Neural cell (in vitro differentiated cells): ENCODE measurements around the gene RANBP9. TPM values are rescaled to one million over a fixed set of nuclear protein-coding genes. Genes with fewer than 3 reads are reported as not detected.

Source experiments
- H2AFZ ChIP-seq: fragments of 200-600, 300-800 bp; sonication (generic), shearing (Covaris generic); 2 replicates; pipeline ENCODE4 v1.6.0; 2014; ENCODE audit warnings: low read depth, mild to moderate bottlenecking, antibody characterized with exemption, low read length, moderate library complexity
- H3F3A ChIP-seq: fragments of 200-600 bp; shearing (Covaris generic); 2 replicates; pipeline ENCODE4 v1.6.1; 2016; ENCODE audit warnings: mild to moderate bottlenecking, moderate library complexity, mixed read lengths, antibody characterized with exemption, low read length; ENCODE audit not compliant: insufficient read depth, poor library complexity, severe bottlenecking
- H3K27ac ChIP-seq: fragments of 200-600, 300-800 bp; sonication (generic), shearing (Covaris generic); 2 replicates; pipeline ENCODE4 v1.5.1; 2014; ENCODE audit warnings: mild to moderate bottlenecking, low read length, moderate library complexity
- H3K27me3 ChIP-seq: fragments of 300-800, 200-600 bp; sonication (generic), shearing (Covaris generic); 2 replicates; pipeline ENCODE4 v1.6.0; 2014; ENCODE audit warnings: mild to moderate bottlenecking, low read depth, low read length, moderate library complexity; ENCODE audit not compliant: insufficient read depth
- H3K36me3 ChIP-seq: fragments of 300-800, 200-600 bp; sonication (generic), shearing (Covaris generic); 2 replicates; pipeline ENCODE4 v1.5.1; 2014; ENCODE audit warnings: mild to moderate bottlenecking, antibody characterized with exemption, low read length, moderate library complexity; ENCODE audit not compliant: insufficient read depth
- H3K4me2 ChIP-seq: fragments of 300-800, 200-600 bp; sonication (generic), shearing (Covaris generic); 2 replicates; pipeline ENCODE4 v1.6.0; 2014; ENCODE audit warnings: mild to moderate bottlenecking, low read length
- H3K4me3 ChIP-seq: fragments of 300-800, 200-600 bp; sonication (generic), shearing (Covaris generic); 2 replicates; pipeline ENCODE4 v1.5.1; 2014; ENCODE audit warnings: mild to moderate bottlenecking, low read length, moderate library complexity
- H3K79me2 ChIP-seq: fragments of 200-600 bp; shearing (Covaris generic); replicated peaks from 2 replicates; pipeline ENCODE4 v1.6.0; 2014; ENCODE audit warnings: mild to moderate bottlenecking, low read length, moderate library complexity; ENCODE audit not compliant: insufficient read depth
- H3K9ac ChIP-seq: fragments of 300-800, 200-600 bp; sonication (generic), shearing (Covaris generic); 2 replicates; pipeline ENCODE4 v1.6.1; 2016; ENCODE audit warnings: mild to moderate bottlenecking, low read length, mixed read lengths
- H3K9me2 ChIP-seq: fragments of 200-600 bp; shearing (Covaris generic); 2 replicates; pipeline ENCODE4 v1.6.1; 2016; ENCODE audit warnings: mild to moderate bottlenecking, low read length, mixed read lengths; ENCODE audit not compliant: insufficient read depth
- H3K9me3 ChIP-seq: fragments of 200-600, 300-800 bp; sonication (generic), shearing (Covaris generic); 2 replicates; pipeline ENCODE4 v1.6.1; 2016; ENCODE audit warnings: mild to moderate bottlenecking, mixed run types, low read length, moderate library complexity, mixed read lengths
- H4K20me1 ChIP-seq: fragments of 200-600 bp; shearing (Covaris generic); 2 replicates; pipeline ENCODE4 v1.6.1; 2016; ENCODE audit warnings: mild to moderate bottlenecking, mixed run types; ENCODE audit not compliant: insufficient read depth
- EP300 ChIP-seq: fragments of 450-650 bp; conservative IDR thresholded peaks from 2 replicates; pipeline ENCODE4 v1.6.1; 2014; ENCODE audit warnings: antibody characterized with exemption, mild to moderate bottlenecking, moderate library complexity; ENCODE audit not compliant: poor library complexity, severe bottlenecking
- EZH2 ChIP-seq: fragments of 200-600, 300-800 bp; shearing (Covaris generic), sonication (generic); IDR thresholded peaks from 2 replicates; pipeline ENCODE4 v1.6.1; 2014; ENCODE audit warnings: antibody characterized with exemption, low read length, borderline replicate concordance, mild to moderate bottlenecking; ENCODE audit not compliant: insufficient read depth, poor library complexity, severe bottlenecking
- MXI1 ChIP-seq: fragments of 450-650 bp; conservative IDR thresholded peaks from 2 replicates; pipeline ENCODE4 v1.6.1; 2014; ENCODE audit warnings: antibody characterized with exemption, mild to moderate bottlenecking; ENCODE audit not compliant: poor library complexity, severe bottlenecking
- POLR2AphosphoS5 ChIP-seq: IDR thresholded peaks from 2 replicates; pipeline ENCODE4 v1.6.1; 2012
- RAD21 ChIP-seq: fragments of 450-650 bp; conservative IDR thresholded peaks from 2 replicates; pipeline ENCODE4 v1.6.1; 2014; ENCODE audit warnings: antibody characterized with exemption, mild to moderate bottlenecking, moderate library complexity
- SMC3 ChIP-seq: fragments of 450-650 bp; conservative IDR thresholded peaks from 2 replicates; pipeline ENCODE4 v1.6.1; 2014; ENCODE audit warnings: antibody characterized with exemption, mild to moderate bottlenecking, moderate library complexity; ENCODE audit not compliant: poor library complexity
- TAF1 ChIP-seq: IDR thresholded peaks from 2 replicates; pipeline ENCODE4 v1.6.1; 2012; ENCODE audit warnings: low read depth
- polyA plus RNA-seq: library from polyadenylated mRNA; depleted of rRNA; stranded (reverse); fragments of >200 nt; gene quantifications from 2 replicates; pipeline ENCODE4 v1.2.3, GENCODE V29; 2014
- TF ChIP-seq, protein P1 (sequence below): fragments of 450-650 bp; IDR thresholded peaks from 2 replicates; pipeline ENCODE4 v1.5.1; 2014; ENCODE audit warnings: antibody characterized with exemption, mild to moderate bottlenecking, moderate library complexity; ENCODE audit not compliant: poor library complexity, severe bottlenecking
- TF ChIP-seq, protein P2 (sequence below): IDR thresholded peaks from 2 replicates; pipeline ENCODE4 v1.6.1; 2012; ENCODE audit warnings: borderline replicate concordance

RANBP9 gene
- polyA plus RNA-seq, 1 donor from 2014 or later: 52.2 TPM

DNA sequence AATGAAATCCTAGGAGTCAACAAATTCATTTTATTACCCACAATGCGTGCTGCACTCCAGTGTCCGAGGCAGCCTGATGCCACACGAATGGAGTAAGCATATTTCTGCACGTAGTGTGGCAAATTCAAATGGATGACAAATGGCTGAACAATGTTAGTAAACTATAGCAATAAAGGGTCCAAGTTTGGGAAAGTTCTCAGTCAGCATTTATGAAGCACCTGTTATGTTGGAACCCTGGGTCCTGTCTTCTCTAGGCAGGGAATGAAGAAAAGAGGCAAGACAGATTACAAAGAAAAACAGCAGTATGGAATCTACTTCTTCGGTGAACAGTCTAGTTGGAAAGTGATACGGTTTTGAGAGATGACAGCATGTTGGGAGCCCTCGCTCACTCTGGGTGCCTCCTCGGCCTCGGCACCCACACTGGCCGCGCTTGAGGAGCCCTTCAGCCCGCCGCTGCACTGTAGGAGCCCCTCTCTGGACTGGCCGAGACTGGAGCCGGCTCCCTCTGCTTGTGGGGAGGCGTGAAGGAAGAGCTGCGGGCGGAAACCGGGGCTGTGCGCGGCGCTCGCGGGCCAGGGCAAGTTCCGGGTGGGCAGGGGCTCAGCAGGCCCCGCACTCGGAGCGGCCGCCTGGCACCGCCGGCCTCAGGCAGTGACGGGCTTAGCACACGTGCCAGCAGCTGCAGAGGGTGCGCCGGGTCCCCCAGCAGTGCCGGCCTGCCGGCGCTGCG lies 4.8 kb upstream of the RANBP9 start:
- Histone ChIP-seq H3K9me3 (no peaks in the 10 kb centered on the region), H4K20me1 (no peaks in the 10 kb centered on the region), H2AFZ (no peak overlapping the region), H3K27ac (no peak overlapping the region), H3K27me3 (no peaks in the 10 kb centered on the region), H3K9me2 (no peaks in the 10 kb centered on the region), H3K4me3 (no peak overlapping the region), H3K79me2 (no peaks in the 10 kb centered on the region), H3K36me3 (no peaks in the 10 kb centered on the region), H3K4me2 (no peak overlapping the region), H3F3A (no peaks in the 10 kb centered on the region), H3K9ac (no peak overlapping the region)
- TF ChIP-seq RAD21: no peak
- TF ChIP-seq TAF1: no peak
- TF ChIP-seq, protein P1, sequence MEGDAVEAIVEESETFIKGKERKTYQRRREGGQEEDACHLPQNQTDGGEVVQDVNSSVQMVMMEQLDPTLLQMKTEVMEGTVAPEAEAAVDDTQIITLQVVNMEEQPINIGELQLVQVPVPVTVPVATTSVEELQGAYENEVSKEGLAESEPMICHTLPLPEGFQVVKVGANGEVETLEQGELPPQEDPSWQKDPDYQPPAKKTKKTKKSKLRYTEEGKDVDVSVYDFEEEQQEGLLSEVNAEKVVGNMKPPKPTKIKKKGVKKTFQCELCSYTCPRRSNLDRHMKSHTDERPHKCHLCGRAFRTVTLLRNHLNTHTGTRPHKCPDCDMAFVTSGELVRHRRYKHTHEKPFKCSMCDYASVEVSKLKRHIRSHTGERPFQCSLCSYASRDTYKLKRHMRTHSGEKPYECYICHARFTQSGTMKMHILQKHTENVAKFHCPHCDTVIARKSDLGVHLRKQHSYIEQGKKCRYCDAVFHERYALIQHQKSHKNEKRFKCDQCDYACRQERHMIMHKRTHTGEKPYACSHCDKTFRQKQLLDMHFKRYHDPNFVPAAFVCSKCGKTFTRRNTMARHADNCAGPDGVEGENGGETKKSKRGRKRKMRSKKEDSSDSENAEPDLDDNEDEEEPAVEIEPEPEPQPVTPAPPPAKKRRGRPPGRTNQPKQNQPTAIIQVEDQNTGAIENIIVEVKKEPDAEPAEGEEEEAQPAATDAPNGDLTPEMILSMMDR: no peak

DNA sequence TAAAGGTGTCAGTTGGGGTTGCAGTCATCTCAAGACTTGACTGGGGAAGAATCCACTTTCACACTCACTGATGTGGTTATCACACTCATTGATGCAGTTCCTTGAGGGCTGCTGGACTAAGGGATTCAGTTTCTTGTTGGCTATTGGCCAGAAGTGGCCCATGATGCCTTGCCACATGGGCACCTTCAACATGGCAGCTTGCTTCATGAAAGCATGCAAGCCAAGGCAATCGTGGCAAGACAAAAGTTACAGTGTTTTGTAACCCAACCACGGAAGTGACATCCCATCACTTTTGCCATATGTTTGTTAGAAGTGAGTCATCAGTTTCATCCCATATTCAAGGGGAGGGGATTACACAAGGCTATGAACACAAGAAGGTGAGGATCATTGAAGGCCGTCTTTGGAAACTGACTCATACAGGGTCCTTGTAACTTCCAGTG lies 3.8 kb upstream of the RANBP9 start:
- no peak overlapping the region for H2AFZ ChIP-seq
- TF ChIP-seq EZH2 (no peak), POLR2AphosphoS5 (no peak), SMC3 (no peak), EP300 (no peak), MXI1 (no peak), RAD21 (no peak), TAF1 (no peak)
- TF ChIP-seq, protein P2, sequence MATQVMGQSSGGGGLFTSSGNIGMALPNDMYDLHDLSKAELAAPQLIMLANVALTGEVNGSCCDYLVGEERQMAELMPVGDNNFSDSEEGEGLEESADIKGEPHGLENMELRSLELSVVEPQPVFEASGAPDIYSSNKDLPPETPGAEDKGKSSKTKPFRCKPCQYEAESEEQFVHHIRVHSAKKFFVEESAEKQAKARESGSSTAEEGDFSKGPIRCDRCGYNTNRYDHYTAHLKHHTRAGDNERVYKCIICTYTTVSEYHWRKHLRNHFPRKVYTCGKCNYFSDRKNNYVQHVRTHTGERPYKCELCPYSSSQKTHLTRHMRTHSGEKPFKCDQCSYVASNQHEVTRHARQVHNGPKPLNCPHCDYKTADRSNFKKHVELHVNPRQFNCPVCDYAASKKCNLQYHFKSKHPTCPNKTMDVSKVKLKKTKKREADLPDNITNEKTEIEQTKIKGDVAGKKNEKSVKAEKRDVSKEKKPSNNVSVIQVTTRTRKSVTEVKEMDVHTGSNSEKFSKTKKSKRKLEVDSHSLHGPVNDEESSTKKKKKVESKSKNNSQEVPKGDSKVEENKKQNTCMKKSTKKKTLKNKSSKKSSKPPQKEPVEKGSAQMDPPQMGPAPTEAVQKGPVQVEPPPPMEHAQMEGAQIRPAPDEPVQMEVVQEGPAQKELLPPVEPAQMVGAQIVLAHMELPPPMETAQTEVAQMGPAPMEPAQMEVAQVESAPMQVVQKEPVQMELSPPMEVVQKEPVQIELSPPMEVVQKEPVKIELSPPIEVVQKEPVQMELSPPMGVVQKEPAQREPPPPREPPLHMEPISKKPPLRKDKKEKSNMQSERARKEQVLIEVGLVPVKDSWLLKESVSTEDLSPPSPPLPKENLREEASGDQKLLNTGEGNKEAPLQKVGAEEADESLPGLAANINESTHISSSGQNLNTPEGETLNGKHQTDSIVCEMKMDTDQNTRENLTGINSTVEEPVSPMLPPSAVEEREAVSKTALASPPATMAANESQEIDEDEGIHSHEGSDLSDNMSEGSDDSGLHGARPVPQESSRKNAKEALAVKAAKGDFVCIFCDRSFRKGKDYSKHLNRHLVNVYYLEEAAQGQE: no peak
- TF ChIP-seq, protein P1: no peak
- no peaks in the 10 kb centered on the region for H3K9me3 ChIP-seq
- no peaks in the 10 kb centered on the region for H3K36me3 ChIP-seq
- no peaks in the 10 kb centered on the region for H4K20me1 ChIP-seq
- H3K9ac ChIP-seq: no peak overlapping the region
- no peaks in the 10 kb centered on the region for H3F3A ChIP-seq
- H3K9me2 ChIP-seq: no peaks in the 10 kb centered on the region
- H3K27me3 ChIP-seq: no peaks in the 10 kb centered on the region
- H3K27ac ChIP-seq: no peak overlapping the region
- H3K4me3 ChIP-seq: no peak overlapping the region
- H3K79me2 ChIP-seq: peaks cover 3% of the 10 kb centered on the region
- no peak overlapping the region for H3K4me2 ChIP-seq
